Hypothalamus (tissue), 51 donors: ENCODE measurements around the gene GDF10.
A peak's percentile ranks its signal among the peaks of the same experiment; 100 is the strongest.

ENCODE experiments used
- DNase-seq, 51 donors: peaks; one replicate each; lab custom pipeline; 2025; lab: John Stamatoyannopoulos, UW

Gene GDF10

GRCh38 chr10:47290338-47290737 is 9.7 kb upstream of the GDF10 start:
- no peak for DNase-seq

DNA sequence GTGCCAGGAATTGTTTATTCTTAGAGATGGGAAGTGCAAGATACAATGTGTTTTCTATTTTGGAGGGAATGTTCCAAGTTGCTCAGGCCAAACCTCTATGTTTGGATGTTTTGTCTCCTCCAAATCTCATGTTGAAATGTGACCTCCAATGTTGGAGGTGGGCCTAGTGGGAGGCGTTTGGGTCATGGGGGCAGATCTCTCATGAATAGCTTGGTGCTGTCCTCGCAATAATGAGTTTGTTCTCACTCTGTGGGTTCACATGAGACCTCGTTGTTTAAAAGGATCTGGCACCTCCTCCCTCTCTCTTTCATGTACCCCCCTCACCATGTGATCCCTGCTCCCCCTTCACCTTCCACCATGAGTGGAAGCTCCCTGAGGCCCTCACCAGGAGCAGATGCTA is 8.3 kb upstream of the GDF10 start:
- no peak for DNase-seq

DNA sequence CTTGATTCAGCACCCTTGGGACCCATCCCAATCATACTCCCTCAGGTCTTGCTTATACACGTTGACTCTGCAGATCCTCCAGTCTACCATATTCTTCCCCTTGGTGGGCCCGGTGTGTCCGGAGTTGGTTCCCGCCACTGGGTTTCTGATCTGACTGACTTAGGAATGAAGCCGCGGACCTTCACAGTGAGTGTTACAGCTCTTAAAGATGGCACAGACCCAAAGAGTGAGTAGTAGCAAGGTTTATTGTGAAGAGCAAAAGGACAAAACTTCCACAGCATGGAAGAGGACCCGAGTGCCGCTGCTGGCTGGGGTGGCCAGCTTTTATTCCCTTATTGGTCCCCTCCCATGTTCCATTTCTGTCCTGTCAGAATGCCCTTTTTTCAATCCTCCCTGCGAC is 5.9 kb upstream of the GDF10 start:
- DNase-seq = no peak

- no peak for DNase-seq
Observed at GRCh38 chr10:47294501-47294900, 5.5 kb upstream of the GDF10 start.

DNA sequence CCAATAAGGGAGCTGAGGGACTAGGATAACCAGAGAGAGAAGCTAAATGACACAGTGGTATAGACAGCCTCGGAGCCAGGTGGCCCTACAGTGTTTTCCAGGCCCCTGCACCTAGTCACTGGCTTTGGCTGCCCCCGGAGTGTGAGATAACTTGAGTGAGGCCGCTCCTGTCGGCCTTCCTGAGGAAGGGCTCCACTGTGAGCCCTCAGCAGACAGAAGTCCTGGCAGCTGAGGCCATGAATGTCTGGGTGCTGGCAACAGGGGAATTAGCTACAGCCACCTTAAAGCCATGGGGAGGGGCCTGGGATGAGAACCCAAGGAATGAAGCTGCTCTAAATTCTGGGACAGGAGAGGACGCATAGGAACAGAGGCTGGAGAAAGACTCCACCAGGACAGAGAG is 4.6 kb upstream of the GDF10 start:
- DNase-seq = no peak

DNA sequence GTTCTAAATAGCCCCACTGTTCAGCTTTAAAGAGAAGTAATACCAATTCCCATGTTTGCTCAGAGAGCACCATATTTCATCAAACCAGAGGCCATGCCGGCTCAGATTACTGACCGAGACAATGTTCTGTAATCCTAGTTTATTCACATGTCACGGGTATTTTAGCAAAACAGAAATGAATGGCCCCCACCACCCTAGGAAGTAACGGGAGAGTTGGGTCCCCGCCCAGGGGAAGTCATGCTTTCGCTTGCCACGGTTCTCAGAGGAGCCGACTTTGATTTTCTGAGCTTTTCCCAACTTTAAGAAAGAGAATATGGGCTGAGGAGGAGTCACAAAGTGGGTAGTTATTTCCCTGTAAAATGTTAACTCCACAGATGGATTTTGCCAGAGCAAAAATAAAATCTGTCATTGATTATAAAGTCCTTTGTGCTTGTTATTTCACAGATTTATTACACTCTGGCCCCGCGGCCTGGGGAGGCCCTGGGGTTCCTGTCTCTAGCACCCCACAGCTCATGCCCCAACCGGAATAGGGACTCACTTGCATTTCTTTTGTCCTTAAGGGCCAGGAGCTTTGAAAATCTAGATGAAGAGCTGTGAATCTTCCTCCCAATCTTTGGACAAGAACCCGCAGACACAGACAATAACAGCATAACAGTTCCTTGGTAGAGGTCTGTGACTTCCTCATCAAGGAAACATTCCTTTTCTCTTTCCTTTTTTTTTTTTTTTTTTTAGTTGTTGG is 3.7 kb upstream of the GDF10 start:
- peak in 1 of 51 donors; percentile 5 for DNase-seq

- no peak for DNase-seq
Observed at GRCh38 chr10:47296941-47297340, 3.1 kb upstream of the GDF10 start.

DNA sequence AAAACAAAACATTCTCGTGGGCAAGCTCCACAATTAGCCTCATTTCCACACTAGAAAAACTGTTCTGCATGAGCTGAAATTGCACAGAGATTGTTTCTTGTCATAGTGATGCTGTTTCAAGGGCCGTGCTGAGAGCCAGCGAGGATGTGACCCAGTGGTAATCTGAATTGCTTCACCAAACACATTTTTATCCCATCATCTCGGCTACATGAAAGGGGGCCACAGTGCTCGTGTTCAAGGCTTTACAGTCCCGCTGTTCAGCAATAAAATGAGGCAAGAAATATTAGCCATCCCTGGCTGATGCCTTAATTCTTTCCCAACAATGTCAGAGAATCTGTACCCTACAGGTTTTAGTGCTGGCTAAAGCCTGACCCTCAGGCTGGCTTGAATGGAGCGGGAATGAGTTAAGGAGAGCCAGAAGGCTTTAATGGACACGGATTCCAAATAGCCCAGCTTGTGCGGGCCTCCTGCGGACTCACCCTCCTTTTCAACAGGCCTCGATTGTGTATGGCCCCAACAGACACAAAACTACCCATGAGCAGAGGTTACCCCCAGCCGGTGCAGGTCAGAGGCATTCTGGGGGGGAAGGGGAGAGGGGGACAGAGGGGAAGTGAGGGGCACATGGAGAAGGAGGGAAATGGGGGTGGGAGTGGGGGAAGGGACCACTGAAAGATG is 2.0 kb upstream of the GDF10 start:
- DNase-seq = no peak

DNA sequence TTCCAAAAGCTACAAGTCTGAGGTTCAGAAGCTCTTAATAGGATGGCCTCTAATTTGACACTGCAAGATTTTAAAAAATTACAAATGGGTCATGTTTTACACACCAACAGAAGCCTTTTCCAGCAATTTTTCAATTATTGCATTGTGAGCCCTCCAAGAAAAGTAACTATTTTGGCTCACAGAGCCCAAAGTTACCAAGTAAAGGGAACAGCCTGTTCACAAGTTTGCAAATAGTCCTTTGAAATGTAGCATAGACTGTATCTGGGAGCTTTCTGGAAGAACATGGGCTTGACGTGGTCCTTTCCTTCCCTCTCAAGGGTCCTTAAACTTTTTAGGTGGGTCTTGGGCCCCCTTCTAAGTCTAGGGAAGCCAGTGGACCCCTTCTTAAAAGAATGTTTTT is 1.3 kb upstream of the GDF10 start:
- DNase-seq = no peak

DNA sequence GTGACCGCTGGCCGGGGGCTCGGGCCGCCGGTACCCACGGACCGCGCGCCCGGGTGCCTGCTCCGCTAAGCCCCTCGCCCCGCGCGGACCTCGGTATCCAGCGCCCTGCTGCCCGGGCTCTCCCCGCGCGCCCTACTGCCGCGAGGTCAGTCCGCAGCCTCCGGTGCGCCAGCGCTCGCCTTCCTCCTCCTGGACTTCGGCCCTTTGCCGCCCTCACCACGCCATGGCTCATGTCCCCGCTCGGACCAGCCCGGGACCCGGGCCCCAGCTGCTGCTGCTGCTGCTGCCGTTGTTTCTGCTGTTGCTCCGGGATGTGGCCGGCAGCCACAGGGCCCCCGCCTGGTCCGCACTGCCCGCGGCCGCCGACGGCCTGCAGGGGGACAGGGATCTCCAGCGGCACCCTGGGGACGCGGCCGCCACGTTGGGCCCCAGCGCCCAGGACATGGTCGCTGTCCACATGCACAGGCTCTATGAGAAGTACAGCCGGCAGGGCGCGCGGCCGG is 483 bp downstream of the GDF10 start:
- DNase-seq = peak in 1 of 51 donors; percentile 13

- no peak for DNase-seq
Observed at GRCh38 chr10:47301833-47302232, 1.8 kb downstream of the GDF10 start.

DNA sequence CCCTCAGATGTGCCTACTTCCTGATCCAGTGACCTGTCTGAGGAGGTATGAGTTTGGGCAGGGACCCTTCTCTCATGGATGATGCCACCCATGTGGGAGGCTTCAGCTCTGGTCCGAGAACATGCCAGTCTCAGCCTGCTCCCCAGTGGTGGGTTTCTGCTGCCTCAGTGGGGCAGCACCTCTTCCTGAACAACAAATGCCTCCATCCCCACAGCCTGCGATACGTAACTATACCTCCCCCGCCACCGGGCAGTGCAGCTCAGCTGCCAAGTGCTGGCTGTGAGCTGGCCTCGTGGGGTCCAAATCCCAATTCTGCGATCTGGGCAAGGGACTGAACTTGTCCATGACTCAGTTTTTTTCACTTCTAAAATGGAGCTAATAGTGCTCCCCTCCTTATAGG is 3.1 kb downstream of the GDF10 start:
- no peak for DNase-seq

- DNase-seq = no peak
Observed at GRCh38 chr10:47303866-47304265, 3.9 kb downstream of the GDF10 start.

- DNase-seq = no peak
Observed at GRCh38 chr10:47305566-47305965, 5.6 kb downstream of the GDF10 start.

- no peak for DNase-seq
Observed at GRCh38 chr10:47306387-47307210, 6.6 kb downstream of the GDF10 start.

DNA sequence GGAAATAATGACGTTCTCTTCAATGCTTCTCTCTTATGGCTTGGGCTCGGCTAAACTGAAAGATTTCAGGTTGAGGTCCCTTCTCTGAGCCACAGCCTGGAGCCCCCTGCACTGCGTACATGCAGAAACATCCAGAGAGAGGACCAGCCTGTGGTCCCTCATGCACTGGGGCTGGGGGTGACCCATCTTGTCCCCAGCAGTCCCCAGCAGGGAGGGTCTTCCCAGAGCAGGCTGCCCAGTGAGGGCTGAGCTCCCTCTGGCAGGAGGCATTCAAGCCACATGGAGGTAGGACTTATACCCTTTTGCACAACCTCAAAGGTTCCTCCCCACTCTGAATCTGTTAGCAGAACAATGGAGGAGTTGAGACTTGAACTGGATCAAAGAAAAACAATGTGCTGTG is 7.4 kb downstream of the GDF10 start:
- no peak for DNase-seq

DNA sequence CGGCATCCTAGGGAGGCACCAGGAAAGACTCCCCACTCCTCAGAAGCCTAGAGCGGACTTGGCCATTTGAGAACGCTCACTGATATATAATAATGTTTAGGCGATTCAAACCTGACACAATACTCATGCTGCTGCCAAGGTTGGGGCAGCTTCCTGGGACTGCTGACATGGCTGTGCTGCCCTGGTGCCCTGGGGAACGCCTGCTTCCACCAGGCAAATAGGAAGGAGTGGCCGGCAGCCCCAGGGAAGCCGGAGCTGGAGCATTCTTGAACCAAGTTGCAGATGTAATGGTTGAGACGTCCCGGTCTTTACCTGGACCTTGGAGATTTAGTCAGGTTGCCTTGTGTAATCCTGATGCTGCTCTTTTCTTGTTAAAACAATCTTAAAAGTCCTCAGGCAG is 8.8 kb downstream of the GDF10 start:
- DNase-seq = no peak

- no peak for DNase-seq
Observed at GRCh38 chr10:47309408-47310089, 9.6 kb downstream of the GDF10 start.

DNA sequence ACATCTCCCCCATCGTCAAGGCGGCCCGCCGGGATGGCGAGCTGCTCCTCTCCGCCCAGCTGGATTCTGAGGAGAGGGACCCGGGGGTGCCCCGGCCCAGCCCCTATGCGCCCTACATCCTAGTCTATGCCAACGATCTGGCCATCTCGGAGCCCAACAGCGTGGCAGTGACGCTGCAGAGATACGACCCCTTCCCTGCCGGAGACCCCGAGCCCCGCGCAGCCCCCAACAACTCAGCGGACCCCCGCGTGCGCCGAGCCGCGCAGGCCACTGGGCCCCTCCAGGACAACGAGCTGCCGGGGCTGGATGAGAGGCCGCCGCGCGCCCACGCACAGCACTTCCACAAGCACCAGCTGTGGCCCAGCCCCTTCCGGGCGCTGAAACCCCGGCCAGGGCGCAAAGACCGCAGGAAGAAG is 10.1 kb downstream of the GDF10 start:
- DNase-seq = no peak

GRCh38 chr10:47311193-47311931 is 11.4 kb downstream of the GDF10 start:
- DNase-seq = no peak
